Liver (tissue), 9 donors: Measurements from ENCODE around the gene SLC2A1. TPM values are rescaled to one million over a fixed set of nuclear protein-coding genes. Genes with fewer than 3 reads are reported as not detected.
A peak's percentile ranks its signal among the peaks of the same experiment; 100 is the strongest.

Source experiments
- DNase-seq: peaks from one replicate; pipeline ENCODE4 v3.0.0-alpha.2; 2017; ENCODE audit warnings: low spot score
- H3K27ac ChIP-seq, 2 donors: one replicate each; pipeline ENCODE4 v1.7.0; 2013; ENCODE audit warnings: inconsistent platforms in 2 of 2, low read length in 2 of 2, control low read depth in 1 of 2, low read depth in 1 of 2, mild to moderate bottlenecking in 1 of 2
- H3K27me3 ChIP-seq, 4 donors: one replicate each; pipeline versions ENCODE4 v1.6.1 to v1.7.0; 2013; ENCODE audit warnings: low read length in 3 of 4, inconsistent platforms in 1 of 4, mild to moderate bottlenecking in 1 of 4, moderate library complexity in 1 of 4; ENCODE audit not compliant: control insufficient read depth in 4 of 4, insufficient read depth in 4 of 4
- H3K36me3 ChIP-seq, 4 donors: one replicate each; pipeline versions ENCODE4 v1.6.1 to v1.7.0; 2013; ENCODE audit warnings: low read length in 3 of 4, mild to moderate bottlenecking in 3 of 4, low read depth in 1 of 4, moderate library complexity in 1 of 4; ENCODE audit not compliant: control insufficient read depth in 4 of 4, insufficient read depth in 3 of 4
- H3K4me1 ChIP-seq, 4 donors: one replicate each; pipeline versions ENCODE4 v1.6.1 to v1.7.0; 2013; ENCODE audit warnings: low read length in 3 of 4, mild to moderate bottlenecking in 3 of 4, moderate library complexity in 1 of 4; ENCODE audit not compliant: control insufficient read depth in 4 of 4, insufficient read depth in 4 of 4
- H3K4me3 ChIP-seq, 3 donors: one replicate each; pipeline versions ENCODE4 v1.6.1 to v1.7.0; 2013; ENCODE audit warnings: low read length in 3 of 3, control low read depth in 1 of 3, low read depth in 1 of 3, mild to moderate bottlenecking in 1 of 3
- H3K9ac ChIP-seq, 2 donors: one replicate each; pipeline ENCODE4 v1.7.0; 2013; ENCODE audit warnings: low read length in 2 of 2, mild to moderate bottlenecking in 2 of 2, moderate library complexity in 2 of 2, control low read depth in 1 of 2, low read depth in 1 of 2
- H3K9me3 ChIP-seq, 4 donors: one replicate each; pipeline versions ENCODE4 v1.6.1 to v1.7.0; 2013; ENCODE audit warnings: low read length in 3 of 4; ENCODE audit not compliant: control insufficient read depth in 4 of 4
- ATF3 ChIP-seq: IDR thresholded peaks from 2 replicates; pipeline ENCODE4 v1.6.1; 2016; ENCODE audit warnings: antibody characterized with exemption
- EGR1 ChIP-seq, 2 donors: IDR thresholded peaks; 2 replicates each; pipeline ENCODE4 v1.6.1; 2016 to 2018; ENCODE audit warnings: antibody characterized with exemption in 2 of 2, low read depth in 2 of 2
- FOXA1 ChIP-seq: IDR thresholded peaks from 2 replicates; pipeline ENCODE4 v1.6.1; 2016; ENCODE audit warnings: antibody characterized with exemption
- FOXA2 ChIP-seq: IDR thresholded peaks from 2 replicates; pipeline ENCODE4 v1.6.1; 2016; ENCODE audit warnings: antibody characterized with exemption
- GABPA ChIP-seq, 2 donors: IDR thresholded peaks in 1 of 2; conservative IDR thresholded peaks in 1 of 2; 2 replicates each; pipeline ENCODE4 v1.6.1; 2016; ENCODE audit warnings: antibody characterized with exemption in 2 of 2, mild to moderate bottlenecking in 1 of 2, moderate library complexity in 1 of 2
- HNF4A ChIP-seq, 2 donors: conservative IDR thresholded peaks; 2 replicates each; pipeline ENCODE4 v1.6.1; 2016; ENCODE audit warnings: antibody characterized with exemption in 2 of 2, mild to moderate bottlenecking in 2 of 2
- HNF4G ChIP-seq: IDR thresholded peaks from 2 replicates; pipeline ENCODE4 v1.6.1; 2016; ENCODE audit warnings: antibody characterized with exemption
- MAX ChIP-seq: IDR thresholded peaks from 2 replicates; pipeline ENCODE4 v1.6.1; 2016; ENCODE audit warnings: antibody characterized with exemption
- REST ChIP-seq: IDR thresholded peaks from 2 replicates; pipeline ENCODE4 v1.6.1; 2016; ENCODE audit warnings: antibody characterized with exemption, mild to moderate bottlenecking
- RXRA ChIP-seq, 2 donors: IDR thresholded peaks; 2 replicates each; pipeline ENCODE4 v1.6.1; 2017 to 2018; ENCODE audit warnings: antibody characterized with exemption in 2 of 2, mild to moderate bottlenecking in 1 of 2
- SP1 ChIP-seq: IDR thresholded peaks from 2 replicates; pipeline ENCODE4 v1.6.1; 2018; ENCODE audit warnings: antibody characterized with exemption, mild to moderate bottlenecking
- TAF1 ChIP-seq: conservative IDR thresholded peaks from 2 replicates; pipeline ENCODE4 v1.6.1; 2016; ENCODE audit warnings: antibody characterized with exemption, mild to moderate bottlenecking
- ZBTB33 ChIP-seq: IDR thresholded peaks from 2 replicates; pipeline ENCODE4 v1.6.1; 2016; ENCODE audit warnings: antibody characterized with exemption
- WGBS: extraction: QIAGEN DNeasy Blood & Tissue Kit; methylation state at CpG from one replicate; pipeline ENCODE4 v1.1.7; 2013; 5-methylcytosine and 5-hydroxymethylcytosine counted together
- polyA plus RNA-seq, 2 donors: library from polyadenylated mRNA; stranded (reverse) in 1 of 2; unstranded in 1 of 2; fragments of 200-250 nt in 1 of 2; fragments of >200 nt in 1 of 2; fragmentation: Nextera tagmentation in 1 of 2; extraction: Ambion mirVana in 1 of 2; gene quantifications; one replicate each; pipeline versions ENCODE4 v1.2.1 to v1.2.3, GENCODE V29; 2013 to 2015
- total RNA-seq, 2 donors: library from RNA; depleted of rRNA; stranded (reverse); fragments of >200 nt; gene quantifications; one replicate each; pipeline ENCODE4 v1.2.3, GENCODE V29; 2014
- donor health status: healthy.
- donor health status: healthy.
- donor health status: healthy.
- donor health status: healthy.
- donor health status: healthy.

Gene SLC2A1
- total and polyA plus RNA-seq, 4 donors = 1.1 to 675 (median 3.0) TPM

GRCh38 chr1:42964044-42964812 is 5.6 kb upstream of the SLC2A1 start (continued):
- TF ChIP-seq ZBTB33 (no peak), FOXA1 (no peak), TAF1 (no peak)

GRCh38 chr1:42963378-42964043 is 4.8 kb upstream of the SLC2A1 start:
- peaks cover 0 to 3% (median 0%) of the 10 kb centered on the region in 4 donors for H3K27me3 ChIP-seq
- H3K9me3 ChIP-seq = no peaks in the 10 kb centered on the region
- no peaks in the 10 kb centered on the region for H3K36me3 ChIP-seq
- DNase-seq = peak; percentile 78
- H3K27ac ChIP-seq = no peak overlapping the region
- 22% methylated on average over 9 of the region's 9 CpGs for WGBS
- TF ChIP-seq HNF4A (conservative IDR thresholded peaks at IDR 0.05) (peak; percentile 22 to 55), FOXA2 (no peak), ZBTB33 (no peak)
- peaks cover 0 to 12% (median 6%) of the 10 kb centered on the region in 4 donors for H3K4me1 ChIP-seq
- no peak overlapping the region for H3K9ac ChIP-seq
- no peak overlapping the region for H3K4me3 ChIP-seq

- Histone ChIP-seq H3K9me3 (no peaks in the 10 kb centered on the region), H3K27ac (no peak overlapping the region), H3K27me3 (peaks cover 0 to 3% (median 0%) of the 10 kb centered on the region in 4 donors), H3K36me3 (no peaks in the 10 kb centered on the region), H3K9ac (no peak overlapping the region), H3K4me1 (peaks cover 0 to 18% (median 6%) of the 10 kb centered on the region in 4 donors), H3K4me3 (no peak overlapping the region)
- no peak for TF ChIP-seq MAX
- no peak for TF ChIP-seq GABPA (IDR thresholded peaks at IDR 0.05 in 1 of 2, conservative IDR thresholded peaks at IDR 0.05 in 1 of 2)
- no peak for TF ChIP-seq TAF1
- no peak for TF ChIP-seq REST
- no peak for TF ChIP-seq ATF3
- TF ChIP-seq HNF4G = no peak
- no peak for TF ChIP-seq FOXA1
- no peak for TF ChIP-seq SP1
- no peak for TF ChIP-seq FOXA2
- no peak for TF ChIP-seq HNF4A (conservative IDR thresholded peaks at IDR 0.05)
- TF ChIP-seq RXRA (IDR thresholded peaks at IDR 0.05) = no peak
- no peak for TF ChIP-seq EGR1 (IDR thresholded peaks at IDR 0.05; ENCODE audit: low read depth in 2 of 2)
- no peak for TF ChIP-seq ZBTB33
- 33% methylated on average over 13 of the region's 13 CpGs for WGBS
- peak; percentile 86 for DNase-seq
Measured at GRCh38 chr1:42962641-42963377, 4.1 kb upstream of the SLC2A1 start.
